Smooth muscle cell (in vitro differentiated cells): ENCODE measurements around the gene LILRB3. TPM values are rescaled to one million over a fixed set of nuclear protein-coding genes. Genes with fewer than 3 reads are reported as not detected.
"Not testable (repeated sequence)": the region's sequence is repeated elsewhere in the genome, so short reads cannot be mapped to it uniquely, and the experiment has no call there.

Source experiments
- DNase-seq: peaks from one replicate; lab custom pipeline; 2025; ENCODE audit not compliant: unreplicated experiment; lab: John Stamatoyannopoulos, UW
- H2AFZ ChIP-seq: fragments of 200-600 bp; sonication (generic); 2 replicates; pipeline ENCODE4 v1.6.0; 2016; ENCODE audit warnings: antibody characterized with exemption, low read depth, mild to moderate bottlenecking
- H3F3A ChIP-seq: fragments of 200-600 bp; sonication (generic); 2 replicates; pipeline ENCODE4 v1.6.0; 2017; ENCODE audit warnings: antibody characterized with exemption, low read depth
- H3K27ac ChIP-seq: fragments of 200-600 bp; sonication (generic); 2 replicates; pipeline ENCODE4 v1.5.1; 2016; ENCODE audit warnings: low read depth, mild to moderate bottlenecking
- H3K27me3 ChIP-seq: fragments of 200-600 bp; sonication (generic); 2 replicates; pipeline ENCODE4 v1.6.1; 2016; ENCODE audit warnings: low read depth, mild to moderate bottlenecking
- H3K36me3 ChIP-seq: fragments of 200-600 bp; sonication (generic); 2 replicates; pipeline ENCODE4 v1.5.1; 2016; ENCODE audit warnings: low read depth
- H3K4me1 ChIP-seq: fragments of 200-600 bp; sonication (generic); 2 replicates; pipeline ENCODE4 v1.5.1; 2016; ENCODE audit warnings: low read depth
- H3K4me2 ChIP-seq: fragments of 200-600 bp; sonication (generic); 2 replicates; pipeline ENCODE4 v1.6.0; 2016; ENCODE audit warnings: mild to moderate bottlenecking
- H3K4me3 ChIP-seq: fragments of 200-600 bp; sonication (generic); 2 replicates; pipeline ENCODE4 v1.5.1; 2016; ENCODE audit warnings: mild to moderate bottlenecking
- H3K79me2 ChIP-seq: fragments of 200-600 bp; sonication (generic); 2 replicates; pipeline ENCODE4 v1.6.0; 2016; ENCODE audit warnings: low read depth, mild to moderate bottlenecking
- H3K9ac ChIP-seq: fragments of 200-600 bp; sonication (generic); 2 replicates; pipeline ENCODE4 v1.6.0; 2016; ENCODE audit warnings: low read depth
- H3K9me3 ChIP-seq: fragments of 200-600 bp; sonication (generic); replicated peaks from 2 replicates; pipeline ENCODE4 v1.5.1; 2016; ENCODE audit warnings: low read depth
- H4K20me1 ChIP-seq: fragments of 200-600 bp; sonication (generic); 2 replicates; pipeline ENCODE4 v1.6.0; 2016; ENCODE audit warnings: low read depth
- CTCF ChIP-seq: fragments of 200-600 bp; sonication (generic); IDR thresholded peaks from 2 replicates; pipeline ENCODE4 v1.5.1; 2017; ENCODE audit warnings: borderline replicate concordance, mild to moderate bottlenecking, antibody characterized with exemption; ENCODE audit not compliant: insufficient read depth, poor library complexity, severe bottlenecking
- WGBS: methylation state at CpG from one replicate; pipeline ENCODE4 v1.1.7; 2016; ENCODE audit warnings: low lambda C conversion rate; 5-methylcytosine and 5-hydroxymethylcytosine counted together
- polyA plus RNA-seq: library from polyadenylated mRNA; unstranded; fragments of >200 nt; fragmentation: Nextera tagmentation; extraction: Ambion mirVana; gene quantifications from 2 replicates; pipeline ENCODE4 v1.2.1, GENCODE V29; 2016
- total RNA-seq: library from RNA; depleted of rRNA; stranded (reverse); fragments of >200 nt; gene quantifications from 2 replicates; pipeline ENCODE4 v1.2.3, GENCODE V29; 2014

Gene LILRB3
- total and polyA plus RNA-seq, 2 experiments from 2014 or later, result 0.06 TPM; not detected in 1

- Histone ChIP-seq H3K9me3 (no peaks in the 10 kb centered on the region), H4K20me1 (no peaks in the 10 kb centered on the region), H3K9ac (no peak within 1 kb of the TSS), H2AFZ (no peak within 1 kb of the TSS), H3K79me2 (no peaks in the 10 kb centered on the region), H3K27me3 (no peaks in the 10 kb centered on the region), H3K36me3 (no peaks in the 10 kb centered on the region), H3K4me1 (no peaks in the 10 kb centered on the region), H3K4me3 (peak within 1 kb of the TSS; percentile 55), H3K4me2 (peak within 1 kb of the TSS; percentile 76), H3K27ac (no peak within 1 kb of the TSS), H3F3A (no peaks in the 10 kb centered on the region)
- no peak for DNase-seq
- WGBS, result 19% methylated on average over 11 of the region's 13 CpGs
- peak; percentile 25 for TF ChIP-seq CTCF
Measured at GRCh38 chr19:54172471-54173358, 50.1 kb downstream of the LILRB3 start, which contains the start of gene TMC4. TSS of gene TMC4 (minus strand) at chr19:54173160. CDS start at chr19:54173117, 43 bp downstream.

- not testable (repeated sequence) for H3K4me3 ChIP-seq, H3K9me3 ChIP-seq, H3K27me3 ChIP-seq, H3F3A ChIP-seq, H3K4me2 ChIP-seq, H3K79me2 ChIP-seq, H3K9ac ChIP-seq, H3K27ac ChIP-seq, DNase-seq, H3K36me3 ChIP-seq, H4K20me1 ChIP-seq, H3K4me1 ChIP-seq, H2AFZ ChIP-seq
- WGBS, result 92% methylated on average over 13 of the region's 23 CpGs
Measured at GRCh38 chr19:54171736-54172431, 50.9 kb downstream of the LILRB3 start.

GRCh38 chr19:54169149-54169740 is 53.6 kb downstream of the LILRB3 start:
- Histone ChIP-seq H3K79me2 (no peaks in the 10 kb centered on the region), H3K27ac (no peak overlapping the region), H3F3A (no peaks in the 10 kb centered on the region), H3K4me1 (no peaks in the 10 kb centered on the region), H2AFZ (no peak overlapping the region), H3K4me3 (no peak overlapping the region), H3K9ac (no peak overlapping the region), H3K4me2 (no peak overlapping the region), H4K20me1 (no peaks in the 10 kb centered on the region), H3K27me3 (no peaks in the 10 kb centered on the region), H3K9me3 (no peaks in the 10 kb centered on the region), H3K36me3 (no peaks in the 10 kb centered on the region)
- TF ChIP-seq CTCF, result no peak
- 94% methylated on average over 17 of the region's 21 CpGs for WGBS
- DNase-seq, result no peak
